Left lung (tissue), 10 donors: ENCODE results near the gene DHH. TPM values are rescaled to one million over a fixed set of nuclear protein-coding genes. Genes with fewer than 3 reads are reported as not detected.
"Not testable (repeated sequence)": the region's sequence is repeated elsewhere in the genome, so short reads cannot be mapped to it uniquely, and the experiment has no call there.

Source experiments
- ATAC-seq: fragments of 200-7000 bp; cut with Tn5 transposase; one replicate; pipeline ENCODE4 v1.9.1; 2020; ENCODE audit warnings: moderate library complexity
- DNase-seq, 4 donors: peaks; one replicate each; pipeline ENCODE4 v3.0.0-alpha.2; 2013 to 2020
- H3K27ac ChIP-seq, 2 donors: fragments of 200-600 bp; sonication (generic) in 1 of 2; one replicate each; pipeline versions ENCODE4 v1.5.0 to v1.8.0; 2020 to 2021
- H3K27me3 ChIP-seq, 2 donors: fragments of 200-600 bp; sonication (generic) in 1 of 2; one replicate each; pipeline versions ENCODE4 v1.5.0 to v1.8.0; 2020 to 2021
- H3K36me3 ChIP-seq, 2 donors: fragments of 200-600 bp; sonication (generic) in 1 of 2; one replicate each; pipeline versions ENCODE4 v1.5.0 to v1.8.0; 2020 to 2021
- H3K4me1 ChIP-seq, 2 donors: fragments of 200-600 bp; one replicate each; pipeline ENCODE4 v1.8.0; 2021
- H3K4me3 ChIP-seq, 2 donors: fragments of 200-600 bp; sonication (generic) in 1 of 2; one replicate each; pipeline versions ENCODE4 v1.5.0 to v1.8.0; 2020 to 2021; ENCODE audit warnings: mild to moderate bottlenecking in 1 of 2
- H3K9me3 ChIP-seq, 2 donors: fragments of 200-600 bp; sonication (generic) in 1 of 2; one replicate each; pipeline versions ENCODE4 v1.5.0 to v1.8.0; 2020 to 2021
- CTCF ChIP-seq, 2 donors: fragments of 200-600 bp; sonication (generic) in 1 of 2; IDR thresholded peaks; one replicate each; pipeline versions ENCODE4 v1.5.0 to v1.8.0; 2021; ENCODE audit warnings: antibody characterized with exemption in 2 of 2
- intact Hi-C, 2 donors: fragments of 100-400 bp; cut with DNase I; formaldehyde crosslinking; loops; one replicate each; pipeline versions ENCODE4 v1.11.2 to v1.14.2; 2022
- polyA plus RNA-seq, 6 donors: library from polyadenylated mRNA; unstranded; fragments of 120-200 nt; gene quantifications; one replicate each; pipeline ENCODE4 v1.2.1, GENCODE V29; 2013; ENCODE audit not compliant: insufficient read length in 6 of 6
- total RNA-seq, 2 donors: library from RNA; stranded (reverse); fragmentation: NEBNext Ultra II Directional; extraction: Animal tissue kit (Norgen Biotek cat#: 25700); gene quantifications; one replicate each; pipeline ENCODE4 v1.2.1, GENCODE V29; 2021
- donor health status: DM: no; HTN: yes; CAD: no.
- donor health status: DM: no; HTN: no; CAD: no.

DHH gene
- total and polyA plus RNA-seq, 8 donors, result 0.29 to 2.9 (median 0.75) TPM

GRCh38 chr12:49066120-49066519, 28.5 kb downstream of the DHH start:
- no peak overlapping the region for H3K27ac ChIP-seq
- intact Hi-C loops, result loop anchor here in 1 of 2 donors (10.0 kb wide), 1 partner anchor 59 kb away; no protein-coding TSS in a partner anchor
- peaks cover 8 to 32% of the 10 kb centered on the region in 2 donors for H3K4me1 ChIP-seq
- no peaks in the 10 kb centered on the region for H3K9me3 ChIP-seq
- no peaks in the 10 kb centered on the region for H3K36me3 ChIP-seq
- H3K4me3 ChIP-seq, result no peak overlapping the region
- DNase-seq, result no peak
- no peak for TF ChIP-seq CTCF (IDR thresholded peaks at IDR 0.05)
- ATAC-seq, result no peak
- no peaks in the 10 kb centered on the region for H3K27me3 ChIP-seq

DNA sequence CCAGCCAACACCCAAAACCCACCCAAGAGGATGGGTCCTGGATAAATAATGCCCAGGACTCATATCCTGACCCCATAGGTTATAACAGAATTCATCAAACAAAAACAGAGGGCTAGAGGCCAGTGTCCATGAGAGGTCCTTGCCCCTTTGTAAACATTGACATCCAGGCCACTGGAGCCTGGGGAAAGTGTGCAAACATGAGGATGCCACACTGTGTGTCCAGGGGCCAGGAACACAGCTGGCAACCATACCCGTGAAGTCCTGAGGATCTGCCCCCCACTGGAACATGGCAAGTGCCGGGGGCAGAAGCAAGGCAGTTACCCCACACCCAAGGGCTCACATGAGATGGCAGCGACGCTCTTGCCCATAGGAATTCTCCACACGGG, 29.8 kb downstream of the DHH start:
- H3K4me1 ChIP-seq, result peaks cover 4 to 28% of the 10 kb centered on the region in 2 donors
- TF ChIP-seq CTCF (IDR thresholded peaks at IDR 0.05), result no peak
- H3K9me3 ChIP-seq, result no peaks in the 10 kb centered on the region
- intact Hi-C loops, result loop anchor here in 1 of 2 donors (10.0 kb wide), 1 partner anchor 60 kb away; no protein-coding TSS in a partner anchor
- no peaks in the 10 kb centered on the region for H3K27me3 ChIP-seq
- no peak for ATAC-seq
- DNase-seq, result no peak
- no peak overlapping the region for H3K27ac ChIP-seq
- H3K36me3 ChIP-seq, result no peaks in the 10 kb centered on the region
- no peak overlapping the region for H3K4me3 ChIP-seq

DNA sequence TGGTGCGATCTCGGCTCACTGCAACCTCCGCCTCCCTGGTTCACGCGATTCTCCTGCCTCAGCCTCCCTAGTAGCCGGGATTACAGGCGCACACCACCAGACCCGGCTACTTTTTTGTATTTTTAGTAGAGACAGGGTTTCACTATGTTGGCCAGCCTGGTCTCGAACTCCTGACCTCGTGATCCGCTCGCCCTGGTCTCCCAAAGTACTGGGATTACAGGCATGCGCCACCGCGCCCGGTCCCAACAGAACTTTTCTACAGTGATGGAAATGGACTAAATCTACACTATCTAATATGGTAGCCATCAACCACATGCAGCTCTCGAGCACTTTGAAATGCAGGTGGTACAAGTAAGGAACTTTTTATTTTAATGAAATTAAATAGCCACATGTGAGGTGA, 32.7 kb downstream of the DHH start:
- not testable (repeated sequence) for DNase-seq, ATAC-seq, H3K27me3 ChIP-seq, H3K27ac ChIP-seq, H3K36me3 ChIP-seq, H3K9me3 ChIP-seq
- intact Hi-C loops, result loop anchor here in 1 of 2 donors (10.0 kb wide), 1 partner anchor 63 kb away; no protein-coding TSS in a partner anchor
- Histone ChIP-seq H3K4me1 (peaks cover 9 to 38% of the 10 kb centered on the region in 2 donors), H3K4me3 (peak overlapping the region in 1 of 2 donors; percentile 99)

DNA sequence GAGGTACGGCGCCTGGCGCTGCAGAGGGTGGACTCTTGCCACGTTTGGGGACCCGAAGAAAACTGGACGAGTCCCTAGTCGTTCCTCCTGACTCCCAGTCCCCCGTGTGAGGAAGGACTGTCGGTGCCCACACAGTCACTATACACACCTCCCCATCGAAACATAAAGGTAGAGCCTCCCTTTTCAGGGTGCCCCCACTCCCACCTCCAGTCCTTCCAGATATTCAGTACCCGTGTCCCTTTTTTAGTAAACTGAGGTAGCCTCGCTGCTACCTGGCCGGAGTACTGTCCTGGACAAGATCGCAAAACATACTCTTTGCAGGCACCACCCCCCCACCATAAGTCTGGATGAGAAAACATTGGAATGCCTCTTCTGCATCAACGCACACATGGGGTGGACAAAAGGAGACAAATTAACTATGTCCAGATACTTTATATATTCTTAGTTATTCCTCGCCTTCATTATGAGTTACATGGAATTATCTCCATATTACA, 33.4 kb downstream of the DHH start:
- Histone ChIP-seq H3K27ac (peak overlapping the region; percentile 95 to 97), H3K36me3 (no peaks in the 10 kb centered on the region), H3K4me3 (peak overlapping the region; percentile 93 to 99), H3K27me3 (no peaks in the 10 kb centered on the region), H3K4me1 (peaks cover 15 to 45% of the 10 kb centered on the region in 2 donors), H3K9me3 (no peaks in the 10 kb centered on the region)
- no peak for DNase-seq
- no peak for ATAC-seq
- intact Hi-C loops, result loop anchor here in 1 of 2 donors (10.0 kb wide), 1 partner anchor 64 kb away; no protein-coding TSS in a partner anchor
- no peak for TF ChIP-seq CTCF (IDR thresholded peaks at IDR 0.05)

GRCh38 chr12:49060237-49061156, 34.1 kb downstream of the DHH start, which contains the start of gene KMT2D:
Gene KMT2D (minus strand): TSS chr12:49060794. CDS start chr12:49055324, 5,470 bp downstream.
- H3K9me3 ChIP-seq, result no peaks in the 10 kb centered on the region
- peak within 1 kb of the TSS; percentile 95 to 97 for H3K27ac ChIP-seq
- ATAC-seq, result peak; percentile 85
- peak; percentile 93 to 96 (median 96) for DNase-seq
- H3K4me1 ChIP-seq, result peaks cover 19 to 52% of the 10 kb centered on the region in 2 donors
- H3K27me3 ChIP-seq, result no peaks in the 10 kb centered on the region
- intact Hi-C loops, result loop anchor here in 1 of 2 donors (10.0 kb wide), 1 partner anchor 64 kb away; no protein-coding TSS in a partner anchor
- H3K36me3 ChIP-seq, result no peaks in the 10 kb centered on the region
- peak within 1 kb of the TSS; percentile 93 to 99 for H3K4me3 ChIP-seq
- peak in 1 of 2 donors; percentile 45 for TF ChIP-seq CTCF (IDR thresholded peaks at IDR 0.05)
